Thyroid gland (tissue), 4 donors: ENCODE measurements around the gene RBM5. TPM values are rescaled to one million over a fixed set of nuclear protein-coding genes. Genes with fewer than 3 reads are reported as not detected.
A peak's percentile ranks its signal among the peaks of the same experiment; 100 is the strongest.

ENCODE experiments used
- DNase-seq, 2 donors: peaks; one replicate each; pipeline ENCODE4 v3.0.0-alpha.2; 2019
- H3K27ac ChIP-seq, 3 donors: fragments of 200-600 bp; sonication (generic); 1 replicate in 2 of 3; 2 replicates in 1 of 3; pipeline ENCODE4 v1.5.1; 2016 to 2019; ENCODE audit warnings: mild to moderate bottlenecking in 1 of 3, moderate library complexity in 1 of 3
- H3K27me3 ChIP-seq: fragments of 200-600 bp; sonication (generic); one replicate; pipeline ENCODE4 v1.5.1; 2019
- H3K36me3 ChIP-seq, 2 donors: fragments of 200-600 bp; sonication (generic); one replicate each; pipeline ENCODE4 v1.5.1; 2016 to 2019
- H3K4me1 ChIP-seq, 2 donors: fragments of 200-600 bp; sonication (generic); one replicate each; pipeline ENCODE4 v1.5.1; 2017 to 2019
- H3K4me3 ChIP-seq, 3 donors: fragments of 200-600 bp; sonication (generic); replicated peaks in 1 of 3; 1 replicate in 2 of 3; 2 replicates in 1 of 3; pipeline ENCODE4 v1.5.1; 2016; ENCODE audit warnings: mild to moderate bottlenecking in 1 of 3
- H3K9me3 ChIP-seq: fragments of 200-600 bp; sonication (generic); one replicate; pipeline ENCODE4 v1.5.1; 2017
- CTCF ChIP-seq, 6 experiments: fragments of 200-600 bp in 3 of 6; fragments of 450-650 bp in 3 of 6; sonication (generic) in 3 of 6; IDR thresholded peaks; one replicate each; pipeline ENCODE4 v1.5.1; 2016 to 2019; ENCODE audit warnings: antibody characterized with exemption in 6 of 6, mild to moderate bottlenecking in 2 of 6, inconsistent platforms in 1 of 6, moderate library complexity in 1 of 6
- POLR2A ChIP-seq, 2 donors: fragments of 450-650 bp; IDR thresholded peaks; one replicate each; pipeline ENCODE4 v1.6.1; 2017; ENCODE audit warnings: antibody characterized with exemption in 2 of 2, mild to moderate bottlenecking in 2 of 2, moderate library complexity in 1 of 2
- WGBS, 2 donors: methylation state at CpG; one replicate each; pipeline ENCODE4 v1.1.5; 2017; 5-methylcytosine and 5-hydroxymethylcytosine counted together
- intact Hi-C: fragments of 100-400 bp; cut with DNase I; formaldehyde crosslinking; loops from one replicate; pipeline ENCODE4 v1.15.1; 2023
- total RNA-seq, 4 donors: library from RNA; depleted of rRNA; stranded (reverse); fragments of >200 nt; gene quantifications; one replicate each; pipeline ENCODE4 v1.2.3, GENCODE V29; 2016

The RBM5 gene
- total RNA-seq, 4 donors from 2014 or later, result 230 to 337 (median 268) TPM

GRCh38 chr3:50157827-50158529, 69.3 kb downstream of the RBM5 start:
- Histone ChIP-seq H3K27ac (peak overlapping the region; percentile 34 to 90 (median 57)), H3K9me3 (no peaks in the 10 kb centered on the region), H3K36me3 (no peaks in the 10 kb centered on the region), H3K4me3 (peak overlapping the region in 1 of 3 donors; percentile 39), H3K4me1 (peaks cover 57 to 82% of the 10 kb centered on the region in 2 donors), H3K27me3 (no peaks in the 10 kb centered on the region)
- 58 to 63% methylated on average over 10 to 12 of the region's 12 CpGs for WGBS, 2 donors
- no peak for TF ChIP-seq POLR2A (IDR thresholded peaks at IDR 0.05)
- no peak for TF ChIP-seq CTCF (IDR thresholded peaks at IDR 0.05)
- intact Hi-C loops, result no loop called here
- peak; percentile 61 for DNase-seq

GRCh38 chr3:50158530-50159146, 69.9 kb downstream of the RBM5 start:
- 70 to 84% methylated on average over 9 to 10 of the region's 10 CpGs for WGBS, 2 donors
- H3K4me1 ChIP-seq, result peaks cover 64 to 89% of the 10 kb centered on the region in 2 donors
- H3K4me3 ChIP-seq, result no peak overlapping the region
- no peaks in the 10 kb centered on the region for H3K9me3 ChIP-seq
- intact Hi-C loops, result no loop called here
- H3K36me3 ChIP-seq, result no peaks in the 10 kb centered on the region
- no peaks in the 10 kb centered on the region for H3K27me3 ChIP-seq
- TF ChIP-seq CTCF (IDR thresholded peaks at IDR 0.05), result no peak
- TF ChIP-seq POLR2A (IDR thresholded peaks at IDR 0.05), result no peak
- DNase-seq, result no peak
- H3K27ac ChIP-seq, result peak overlapping the region in 2 of 3 donors; percentile 57 to 90

- intact Hi-C loops, result no loop called here
- DNase-seq, result no peak
- no peaks in the 10 kb centered on the region for H3K36me3 ChIP-seq
Measured at GRCh38 chr3:50160561-50160983, 71.9 kb downstream of the RBM5 start.

GRCh38 chr3:50161320-50161719, 72.6 kb downstream of the RBM5 start:
- Histone ChIP-seq H3K36me3 (no peaks in the 10 kb centered on the region), H3K4me1 (peaks cover 79 to 100% of the 10 kb centered on the region in 2 donors), H3K27me3 (no peaks in the 10 kb centered on the region), H3K9me3 (no peaks in the 10 kb centered on the region), H3K27ac (peak overlapping the region; percentile 90 to 93 (median 92)), H3K4me3 (no peak overlapping the region)
- intact Hi-C loops, result no loop called here
- WGBS, 2 donors, result 37 to 71% methylated on average over 9 to 10 of the region's 13 CpGs
- TF ChIP-seq POLR2A (IDR thresholded peaks at IDR 0.05), result no peak
- TF ChIP-seq CTCF (IDR thresholded peaks at IDR 0.05), result no peak
- peak; percentile 59 to 70 for DNase-seq

More at GRCh38 chr3:50160561-50160983, 71.9 kb downstream of the RBM5 start:
- 21 to 53% methylated on average over 3 to 5 of the region's 7 CpGs for WGBS, 2 donors
- Histone ChIP-seq H3K4me3 (no peak overlapping the region), H3K4me1 (peaks cover 79 to 100% of the 10 kb centered on the region in 2 donors), H3K9me3 (no peaks in the 10 kb centered on the region), H3K27ac (peak overlapping the region; percentile 90 to 93 (median 92)), H3K27me3 (no peaks in the 10 kb centered on the region)
- TF ChIP-seq CTCF (IDR thresholded peaks at IDR 0.05), result no peak
- no peak for TF ChIP-seq POLR2A (IDR thresholded peaks at IDR 0.05)
